Activated naive CD8-positive, alpha-beta T cell treated with anti-CD3 and anti-CD28 coated beads, Interleukin-2, amount 10 ng/mL, durations not matched to agents 7 days and 5 days (primary cell): Measurements from ENCODE around the gene CACNA1C. TPM values are rescaled to one million over a fixed set of nuclear protein-coding genes. Genes with fewer than 3 reads are reported as not detected.

Source experiments
- ATAC-seq: fragments of 150-1000 bp; cut with Tn5 transposase; one replicate; pipeline ENCODE4 v1.10.0; 2021; ENCODE audit warnings: low read depth, moderate library complexity
- POLR2A ChIA-PET: fragments of 350-600 bp; sonication (Branson Sonifier 250); formaldehyde crosslinking; loops from one replicate; lab custom pipeline; 2021; ENCODE audit warnings: antibody characterized with exemption; lab: Charles Lee
- DNase-seq: peaks from one replicate; pipeline ENCODE4 v3.0.0; 2021
- H3K27ac Mint-ChIP-seq: one replicate; pipeline ENCODE4 v1.8.0; 2022; ENCODE audit warnings: mild to moderate bottlenecking, mixed read lengths
- H3K27me3 Mint-ChIP-seq: one replicate; pipeline ENCODE4 v1.8.0; 2022; ENCODE audit warnings: mild to moderate bottlenecking, moderate library complexity, mixed read lengths
- H3K36me3 Mint-ChIP-seq: one replicate; pipeline ENCODE4 v1.8.0; 2021; ENCODE audit warnings: mild to moderate bottlenecking, mixed read lengths
- H3K4me1 Mint-ChIP-seq: one replicate; pipeline ENCODE4 v1.8.0; 2021; ENCODE audit warnings: mixed read lengths
- H3K4me3 Mint-ChIP-seq: one replicate; pipeline ENCODE4 v1.8.0; 2022; ENCODE audit warnings: mild to moderate bottlenecking, moderate library complexity, mixed read lengths
- H3K9me3 Mint-ChIP-seq: one replicate; pipeline ENCODE4 v1.8.0; 2021; ENCODE audit warnings: mixed read lengths
- total RNA-seq, 2 experiments: library from RNA; stranded (reverse); gene quantifications; one replicate each; pipeline ENCODE4 v1.2.3, GENCODE V29; 2021

CACNA1C gene
- total RNA-seq, 2 experiments from 2014 or later, result 0.11 to 0.14 TPM

- H3K4me1 Mint-ChIP-seq, result no peaks in the 10 kb centered on the region
- no peak overlapping the region for H3K27ac Mint-ChIP-seq
- H3K4me3 Mint-ChIP-seq, result no peak overlapping the region
- no peaks in the 10 kb centered on the region for H3K9me3 Mint-ChIP-seq
- ATAC-seq, result no peak
- POLR2A ChIA-PET, result no interaction called here
- DNase-seq, result no peak
- H3K36me3 Mint-ChIP-seq, result no peaks in the 10 kb centered on the region
- H3K27me3 Mint-ChIP-seq, result no peaks in the 10 kb centered on the region
These were observed 260.0 kb downstream of the CACNA1C start for GRCh38 chr12:2312770-2313169.

- no peaks in the 10 kb centered on the region for H3K9me3 Mint-ChIP-seq
- no peak overlapping the region for H3K4me3 Mint-ChIP-seq
- no peak overlapping the region for H3K27ac Mint-ChIP-seq
- DNase-seq (no peak), ATAC-seq (no peak)
- H3K27me3 Mint-ChIP-seq, result no peaks in the 10 kb centered on the region
- no peaks in the 10 kb centered on the region for H3K36me3 Mint-ChIP-seq
- H3K4me1 Mint-ChIP-seq, result no peaks in the 10 kb centered on the region
- POLR2A ChIA-PET, result no interaction called here
These were observed 261.7 kb downstream of the CACNA1C start for GRCh38 chr12:2314492-2314891.

- POLR2A ChIA-PET, result no interaction called here
- H3K36me3 Mint-ChIP-seq, result no peaks in the 10 kb centered on the region
- no peaks in the 10 kb centered on the region for H3K4me1 Mint-ChIP-seq
- no peak overlapping the region for H3K27ac Mint-ChIP-seq
- H3K9me3 Mint-ChIP-seq, result no peaks in the 10 kb centered on the region
- DNase-seq, result no peak
- H3K4me3 Mint-ChIP-seq, result no peak overlapping the region
- ATAC-seq, result no peak
- peaks cover 8% of the 10 kb centered on the region for H3K27me3 Mint-ChIP-seq
These were observed 265.0 kb downstream of the CACNA1C start for GRCh38 chr12:2317772-2318171.

- DNase-seq (no peak), ATAC-seq (no peak)
- Mint-ChIP-seq H3K9me3 (no peaks in the 10 kb centered on the region), H3K27ac (no peak overlapping the region), H3K4me3 (no peak overlapping the region), H3K36me3 (no peaks in the 10 kb centered on the region), H3K27me3 (peaks cover 8% of the 10 kb centered on the region), H3K4me1 (no peaks in the 10 kb centered on the region)
- POLR2A ChIA-PET, result no interaction called here
These were observed 265.5 kb downstream of the CACNA1C start for GRCh38 chr12:2318286-2318685.

- Mint-ChIP-seq H3K27me3 (peaks cover 8% of the 10 kb centered on the region), H3K27ac (no peak overlapping the region), H3K4me1 (no peaks in the 10 kb centered on the region), H3K36me3 (no peaks in the 10 kb centered on the region), H3K9me3 (no peaks in the 10 kb centered on the region), H3K4me3 (no peak overlapping the region)
- ATAC-seq (no peak), DNase-seq (no peak)
- POLR2A ChIA-PET, result no interaction called here
These were observed 266.3 kb downstream of the CACNA1C start for GRCh38 chr12:2319136-2319535.

GRCh38 chr12:2319737-2320506 is 267.1 kb downstream of the CACNA1C start:
- no peak overlapping the region for H3K27ac Mint-ChIP-seq
- no peaks in the 10 kb centered on the region for H3K36me3 Mint-ChIP-seq
- POLR2A ChIA-PET, result no interaction called here
- ATAC-seq, result no peak
- no peak overlapping the region for H3K4me3 Mint-ChIP-seq
- H3K9me3 Mint-ChIP-seq, result no peaks in the 10 kb centered on the region
- DNase-seq, result no peak
- H3K4me1 Mint-ChIP-seq, result no peaks in the 10 kb centered on the region
- peaks cover 8% of the 10 kb centered on the region for H3K27me3 Mint-ChIP-seq

- no peaks in the 10 kb centered on the region for H3K4me1 Mint-ChIP-seq
- DNase-seq (no peak), ATAC-seq (no peak)
- H3K27me3 Mint-ChIP-seq, result peaks cover 8% of the 10 kb centered on the region
- no peak overlapping the region for H3K4me3 Mint-ChIP-seq
- no peaks in the 10 kb centered on the region for H3K9me3 Mint-ChIP-seq
- no peak overlapping the region for H3K27ac Mint-ChIP-seq
- POLR2A ChIA-PET, result no interaction called here
- H3K36me3 Mint-ChIP-seq, result no peaks in the 10 kb centered on the region
These were observed 268.1 kb downstream of the CACNA1C start for GRCh38 chr12:2320841-2321240.

- Mint-ChIP-seq H3K27ac (no peak overlapping the region), H3K4me3 (no peak overlapping the region), H3K36me3 (no peaks in the 10 kb centered on the region), H3K9me3 (no peaks in the 10 kb centered on the region), H3K4me1 (no peaks in the 10 kb centered on the region), H3K27me3 (peaks cover 11% of the 10 kb centered on the region)
- POLR2A ChIA-PET, result no interaction called here
- ATAC-seq (no peak), DNase-seq (no peak)
These were observed 269.9 kb downstream of the CACNA1C start for GRCh38 chr12:2322554-2323120.

- no peak for DNase-seq
- POLR2A ChIA-PET, result no interaction called here
- Mint-ChIP-seq H3K9me3 (no peaks in the 10 kb centered on the region), H3K27me3 (peaks cover 11% of the 10 kb centered on the region), H3K4me3 (no peak overlapping the region), H3K4me1 (no peaks in the 10 kb centered on the region), H3K27ac (no peak overlapping the region), H3K36me3 (no peaks in the 10 kb centered on the region)
- ATAC-seq, result no peak
These were observed 270.9 kb downstream of the CACNA1C start for GRCh38 chr12:2323532-2324255.

GRCh38 chr12:2324387-2324786 is 271.6 kb downstream of the CACNA1C start:
- ATAC-seq (no peak), DNase-seq (no peak)
- H3K4me3 Mint-ChIP-seq, result no peak overlapping the region
- no peak overlapping the region for H3K27ac Mint-ChIP-seq
- no peaks in the 10 kb centered on the region for H3K9me3 Mint-ChIP-seq
- no peaks in the 10 kb centered on the region for H3K4me1 Mint-ChIP-seq
- H3K27me3 Mint-ChIP-seq, result peaks cover 11% of the 10 kb centered on the region
- POLR2A ChIA-PET, result no interaction called here
- H3K36me3 Mint-ChIP-seq, result no peaks in the 10 kb centered on the region

GRCh38 chr12:2325519-2325918 is 272.7 kb downstream of the CACNA1C start:
- Mint-ChIP-seq H3K9me3 (no peaks in the 10 kb centered on the region), H3K36me3 (no peaks in the 10 kb centered on the region), H3K27me3 (peaks cover 11% of the 10 kb centered on the region), H3K4me1 (no peaks in the 10 kb centered on the region), H3K4me3 (no peak overlapping the region), H3K27ac (no peak overlapping the region)
- ATAC-seq (no peak), DNase-seq (no peak)
- POLR2A ChIA-PET, result no interaction called here

- Mint-ChIP-seq H3K36me3 (no peaks in the 10 kb centered on the region), H3K9me3 (no peaks in the 10 kb centered on the region), H3K27ac (no peak overlapping the region), H3K27me3 (peaks cover 9% of the 10 kb centered on the region), H3K4me1 (no peaks in the 10 kb centered on the region), H3K4me3 (no peak overlapping the region)
- ATAC-seq, result no peak
- POLR2A ChIA-PET, result no interaction called here
- no peak for DNase-seq
These were observed 273.7 kb downstream of the CACNA1C start for GRCh38 chr12:2326470-2326869.

GRCh38 chr12:2328661-2329060 is 275.9 kb downstream of the CACNA1C start:
- no peak for ATAC-seq
- Mint-ChIP-seq H3K4me1 (no peaks in the 10 kb centered on the region), H3K9me3 (no peaks in the 10 kb centered on the region), H3K4me3 (no peak overlapping the region), H3K27me3 (peaks cover 3% of the 10 kb centered on the region), H3K36me3 (no peaks in the 10 kb centered on the region), H3K27ac (no peak overlapping the region)
- POLR2A ChIA-PET, result no interaction called here
- no peak for DNase-seq
